Left lobe of liver (tissue), 2 donors: Measurements from ENCODE around the gene MALSU1. TPM values are rescaled to one million over a fixed set of nuclear protein-coding genes. Genes with fewer than 3 reads are reported as not detected.

Source experiments
- ATAC-seq: fragments of 200-7000 bp; cut with Tn5 transposase; one replicate; pipeline ENCODE4 v1.9.1; 2020; ENCODE audit warnings: mild to moderate bottlenecking, moderate library complexity
- DNase-seq: peaks from one replicate; pipeline ENCODE4 v3.0.0-alpha.2; 2020; ENCODE audit warnings: low spot score
- total RNA-seq: library from RNA; stranded (reverse); gene quantifications from one replicate; pipeline ENCODE4 v1.2.1, GENCODE V29; 2021
- donor health status: DM: no; HTN: no; CAD: no; lungs with moderate emphysema.
- donor health status: DM: no; HTN: yes; CAD: no.

MALSU1 gene
- total RNA-seq, 1 donor from 2014 or later, result 44.4 TPM

- ATAC-seq (no peak), DNase-seq (no peak)
These were observed 59.1 kb downstream of the MALSU1 start for GRCh38 chr7:23358152-23358674.

Other genes with a start within 250 kb of the MALSU1 start
- gene KLHL7, start 193.6 kb upstream of the MALSU1 start, total RNA-seq, result 8.6 TPM
- gene NUP42, start 117.3 kb upstream of the MALSU1 start, total RNA-seq, result 16.5 TPM
- gene GPNMB, start 52.6 kb upstream of the MALSU1 start, total RNA-seq, result 5.0 TPM
- 0.78 TPM for gene IGF2BP3, start 171.2 kb downstream of the MALSU1 start, total RNA-seq
- 28.4 TPM for gene TRA2A, start 232.6 kb downstream of the MALSU1 start, total RNA-seq